GM18867 (cell line): ENCODE results near the gene CFAP54.

Experiments used
- ATAC-seq: cut with Tn5 transposase; IDR thresholded peaks from one replicate; pipeline ENCODE4 v1.9.1; 2021; ENCODE audit warnings: mild to moderate bottlenecking, moderate library complexity; ENCODE audit not compliant: unreplicated experiment

Gene CFAP54

GRCh38 chr12:96814200-96814599 lies 324.8 kb downstream of the CFAP54 start:
- ATAC-seq = no peak

GRCh38 chr12:96821592-96821991 lies 332.2 kb downstream of the CFAP54 start:
- no peak for ATAC-seq

GRCh38 chr12:96822641-96823040 lies 333.3 kb downstream of the CFAP54 start:
- ATAC-seq = no peak

GRCh38 chr12:96824074-96824837 lies 334.9 kb downstream of the CFAP54 start:
- ATAC-seq = no peak

- no peak for ATAC-seq
Measured at GRCh38 chr12:96824838-96825236, 335.5 kb downstream of the CFAP54 start.

- ATAC-seq = no peak
Measured at GRCh38 chr12:96828169-96828789, 338.9 kb downstream of the CFAP54 start.

- no peak for ATAC-seq
Measured at GRCh38 chr12:96829354-96829753, 340.0 kb downstream of the CFAP54 start.

- ATAC-seq = no peak
Measured at GRCh38 chr12:96831346-96831745, 342.0 kb downstream of the CFAP54 start.

GRCh38 chr12:96846293-96846692 lies 356.9 kb downstream of the CFAP54 start:
- no peak for ATAC-seq

GRCh38 chr12:96850676-96851075 lies 361.3 kb downstream of the CFAP54 start:
- ATAC-seq = no peak

- no peak for ATAC-seq
Measured at GRCh38 chr12:96858162-96858561, 368.8 kb downstream of the CFAP54 start.

GRCh38 chr12:96861656-96862055 lies 372.3 kb downstream of the CFAP54 start:
- ATAC-seq = no peak

- no peak for ATAC-seq
Measured at GRCh38 chr12:96862326-96862725, 372.9 kb downstream of the CFAP54 start.

GRCh38 chr12:96864335-96864734 lies 375.0 kb downstream of the CFAP54 start:
- no peak for ATAC-seq

- no peak for ATAC-seq
Measured at GRCh38 chr12:96866801-96867590, 377.6 kb downstream of the CFAP54 start.

GRCh38 chr12:96870946-96871345 lies 381.6 kb downstream of the CFAP54 start:
- ATAC-seq = no peak

- no peak for ATAC-seq
Measured at GRCh38 chr12:96872961-96873360, 383.6 kb downstream of the CFAP54 start.

- no peak for ATAC-seq
Measured at GRCh38 chr12:96874211-96874610, 384.8 kb downstream of the CFAP54 start.

GRCh38 chr12:96876966-96877365 lies 387.6 kb downstream of the CFAP54 start:
- no peak for ATAC-seq

GRCh38 chr12:96878704-96879103 lies 389.3 kb downstream of the CFAP54 start:
- no peak for ATAC-seq

- peak; percentile 39 for ATAC-seq
Measured at GRCh38 chr12:96879301-96879700, 389.9 kb downstream of the CFAP54 start.

GRCh38 chr12:96880220-96880619 lies 390.8 kb downstream of the CFAP54 start:
- ATAC-seq = no peak
